NB4 (cell line): ENCODE data around the gene KIF6.

Experiments
- CTCF ChIP-seq: IDR thresholded peaks from one replicate; pipeline ENCODE4 v1.5.1; 2012; ENCODE audit warnings: low read depth, low read length
- MAX ChIP-seq: IDR thresholded peaks from 2 replicates; pipeline ENCODE4 v1.6.1; 2011; ENCODE audit warnings: low read depth, low read length
- MYC ChIP-seq: IDR thresholded peaks from 2 replicates; pipeline ENCODE4 v1.6.1; 2011; ENCODE audit warnings: low read depth, low read length
- POLR2A ChIP-seq: IDR thresholded peaks from 2 replicates; pipeline ENCODE4 v1.6.1; 2011; ENCODE audit warnings: mild to moderate bottlenecking; ENCODE audit not compliant: insufficient read length; ENCODE audit errors: extremely low read depth

GRCh38 chr6:39490108-39490507 lies 235.1 kb downstream of the KIF6 start:
- TF ChIP-seq CTCF = no peak
- no peak for TF ChIP-seq POLR2A
- TF ChIP-seq MYC = no peak
- TF ChIP-seq MAX = no peak
